HG03432 (cell line): ENCODE data around the gene FAM156A.
"Not testable (repeated sequence)": the region's sequence is repeated elsewhere in the genome, so short reads cannot be mapped to it uniquely, and the experiment has no call there.

Source experiments
- ATAC-seq: cut with Tn5 transposase; IDR thresholded peaks from one replicate; pipeline ENCODE4 v1.9.1; 2021; ENCODE audit warnings: mild to moderate bottlenecking, moderate library complexity; ENCODE audit not compliant: unreplicated experiment

Gene FAM156A

GRCh38 chrX:52906072-52906471 is 52.2 kb downstream of the FAM156A start:
- ATAC-seq, result not testable (repeated sequence)

- ATAC-seq, result not testable (repeated sequence)
Measured at GRCh38 chrX:52905531-52905930, 52.8 kb downstream of the FAM156A start.
